DND-41 (cell line): ENCODE results near the gene TNNC2.

ENCODE experiments used
- ATAC-seq: fragments of 200-7000 bp; cut with Tn5 transposase; 3 replicates; pipeline ENCODE4 v1.9.1; 2021; ENCODE audit warnings: low read depth; ENCODE audit not compliant: insufficient read depth
- DNase-seq: peaks from one replicate; pipeline ENCODE4 v3.0.0-alpha.2; 2020
- H2AFZ ChIP-seq: 2 replicates; pipeline ENCODE4 v1.6.0; 2012; ENCODE audit warnings: low read depth, low read length
- H3K27ac ChIP-seq: 2 replicates; pipeline ENCODE4 v1.5.1; 2012; ENCODE audit warnings: low read length, inconsistent platforms
- H3K27me3 ChIP-seq: fragments of 200-600 bp; sonication (generic); 2 replicates; pipeline ENCODE4 v1.6.0; 2012; ENCODE audit warnings: low read length, mild to moderate bottlenecking, inconsistent platforms; ENCODE audit not compliant: insufficient read depth, poor library complexity
- H3K36me3 ChIP-seq: 2 replicates; pipeline ENCODE4 v1.5.1; 2012; ENCODE audit warnings: low read length, inconsistent platforms; ENCODE audit not compliant: insufficient read depth
- H3K4me1 ChIP-seq: 2 replicates; pipeline ENCODE4 v1.5.1; 2012; ENCODE audit warnings: mild to moderate bottlenecking, low read length; ENCODE audit not compliant: insufficient read depth
- H3K4me2 ChIP-seq: 2 replicates; pipeline ENCODE4 v1.6.0; 2012; ENCODE audit warnings: mild to moderate bottlenecking, moderate library complexity, low read length, inconsistent platforms; ENCODE audit not compliant: insufficient read depth
- H3K4me3 ChIP-seq, 2 experiments: fragments of 200-600 bp in 1 of 2; shearing (Covaris generic) in 1 of 2; 2 replicates each; pipeline ENCODE4 v1.5.1; 2012 to 2016; ENCODE audit warnings: inconsistent platforms in 2 of 2, low read length in 2 of 2, mild to moderate bottlenecking in 2 of 2, low read depth in 1 of 2, moderate library complexity in 1 of 2
- H3K79me2 ChIP-seq: 2 replicates; pipeline ENCODE4 v1.6.0; 2012; ENCODE audit warnings: low read length, inconsistent platforms; ENCODE audit not compliant: insufficient read depth
- H3K9ac ChIP-seq: 2 replicates; pipeline ENCODE4 v1.6.0; 2012; ENCODE audit warnings: low read depth, mild to moderate bottlenecking, inconsistent platforms, low read length, moderate library complexity
- H3K9me3 ChIP-seq: 2 replicates; pipeline ENCODE4 v1.5.1; 2012; ENCODE audit warnings: low read length, moderate library complexity, mild to moderate bottlenecking, inconsistent platforms; ENCODE audit not compliant: insufficient read depth, severe bottlenecking
- H4K20me1 ChIP-seq: 2 replicates; pipeline ENCODE4 v1.6.0; 2012; ENCODE audit warnings: low read length; ENCODE audit not compliant: insufficient read depth
- CTCF ChIP-seq: IDR thresholded peaks from 2 replicates; pipeline ENCODE4 v1.5.1; 2012; ENCODE audit warnings: borderline replicate concordance, low read length, moderate library complexity, mild to moderate bottlenecking; ENCODE audit not compliant: poor library complexity, severe bottlenecking; ENCODE audit errors: extremely low read depth
- EZH2 ChIP-seq: IDR thresholded peaks from 3 replicates; pipeline ENCODE4 v1.6.1; 2012; ENCODE audit warnings: borderline replicate concordance, low read depth, mild to moderate bottlenecking, moderate library complexity, low read length, inconsistent platforms; ENCODE audit not compliant: severe bottlenecking

TNNC2 gene

GRCh38 chr20:45848969-45849582 lies 22.0 kb upstream of the TNNC2 start:
- no peak for DNase-seq
- Histone ChIP-seq H4K20me1 (peaks cover 3% of the 10 kb centered on the region; the same call in 1 of the 2 replicates), H3K4me3 (no peak overlapping the region), H3K9me3 (no peaks in the 10 kb centered on the region), H3K4me1 (0 out of 2 replicates have a peak, but pooled peaks cover 2% of the 10 kb centered on the region), H3K36me3 (peaks cover 54% of the 10 kb centered on the region), H2AFZ (no peak overlapping the region), H3K27ac (no peak overlapping the region), H3K79me2 (no peaks in the 10 kb centered on the region), H3K9ac (no peak overlapping the region), H3K27me3 (no peaks in the 10 kb centered on the region), H3K4me2 (no peak overlapping the region)
- TF ChIP-seq CTCF (no peak), EZH2 (no peak)
- no peak for ATAC-seq

- no peaks in the 10 kb centered on the region for H3K9me3 ChIP-seq
- no peaks in the 10 kb centered on the region for H3K27me3 ChIP-seq
- H3K27ac ChIP-seq = no peak overlapping the region
- H3K79me2 ChIP-seq = no peaks in the 10 kb centered on the region
- peaks cover 57% of the 10 kb centered on the region for H3K36me3 ChIP-seq
- no peak overlapping the region for H3K9ac ChIP-seq
- no peaks in the 10 kb centered on the region for H3K4me1 ChIP-seq
- DNase-seq (no peak), ATAC-seq (no peak)
- TF ChIP-seq EZH2 (no peak), CTCF (no peak)
- H3K4me2 ChIP-seq = no peak overlapping the region
- peaks cover 3% of the 10 kb centered on the region; the same call in 1 of the 2 replicates for H4K20me1 ChIP-seq
- no peak overlapping the region for H2AFZ ChIP-seq
- no peak overlapping the region for H3K4me3 ChIP-seq
These were observed 21.3 kb upstream of the TNNC2 start for GRCh38 chr20:45848421-45848820.

GRCh38 chr20:45845452-45845851 lies 18.3 kb upstream of the TNNC2 start:
- peaks cover 5% of the 10 kb centered on the region; the same call in 1 of the 2 replicates for H4K20me1 ChIP-seq
- no peaks in the 10 kb centered on the region for H3K79me2 ChIP-seq
- no peaks in the 10 kb centered on the region for H3K9me3 ChIP-seq
- no peaks in the 10 kb centered on the region for H3K4me1 ChIP-seq
- H2AFZ ChIP-seq = no peak overlapping the region
- H3K9ac ChIP-seq = no peak overlapping the region
- no peak overlapping the region for H3K27ac ChIP-seq
- peaks cover 73% of the 10 kb centered on the region for H3K36me3 ChIP-seq
- H3K4me3 ChIP-seq = no peak overlapping the region
- TF ChIP-seq CTCF (no peak), EZH2 (no peak)
- H3K4me2 ChIP-seq = no peak overlapping the region
- no peaks in the 10 kb centered on the region for H3K27me3 ChIP-seq
- DNase-seq (no peak), ATAC-seq (no peak)

- no peak overlapping the region for H3K4me2 ChIP-seq
These were observed 16.4 kb upstream of the TNNC2 start for GRCh38 chr20:45843506-45843905.

More at GRCh38 chr20:45843506-45843905, 16.4 kb upstream of the TNNC2 start:
- Histone ChIP-seq H2AFZ (no peak overlapping the region), H3K9ac (no peak overlapping the region), H3K4me3 (no peak overlapping the region), H3K27me3 (no peaks in the 10 kb centered on the region), H3K9me3 (no peaks in the 10 kb centered on the region), H3K79me2 (no peaks in the 10 kb centered on the region), H4K20me1 (peaks cover 3% of the 10 kb centered on the region; the same call in 1 of the 2 replicates), H3K36me3 (peaks cover 70% of the 10 kb centered on the region), H3K4me1 (no peaks in the 10 kb centered on the region), H3K27ac (no peak overlapping the region)
- DNase-seq (no peak), ATAC-seq (no peak)
- TF ChIP-seq CTCF = no peak
- TF ChIP-seq EZH2 = no peak
